HG02623 (cell line): ENCODE measurements around the gene RPS6KB2.
"Not testable (repeated sequence)": the region's sequence is repeated elsewhere in the genome, so short reads cannot be mapped to it uniquely, and the experiment has no call there.

Experiments
- ATAC-seq: cut with Tn5 transposase; IDR thresholded peaks from one replicate; pipeline ENCODE4 v1.9.1; 2021; ENCODE audit warnings: moderate library complexity; ENCODE audit not compliant: unreplicated experiment

The RPS6KB2 gene

GRCh38 chr11:67427364-67427859, 882 bp upstream of the RPS6KB2 start:
- ATAC-seq = not testable (repeated sequence)

GRCh38 chr11:67429038-67429668, 859 bp downstream of the RPS6KB2 start:
- no peak for ATAC-seq

- no peak for ATAC-seq
Measured at GRCh38 chr11:67429722-67430121, 1.4 kb downstream of the RPS6KB2 start.

- ATAC-seq = no peak
Measured at GRCh38 chr11:67431346-67432249, 3.3 kb downstream of the RPS6KB2 start.

- ATAC-seq = no peak
Measured at GRCh38 chr11:67432655-67433349, 4.5 kb downstream of the RPS6KB2 start.

DNA sequence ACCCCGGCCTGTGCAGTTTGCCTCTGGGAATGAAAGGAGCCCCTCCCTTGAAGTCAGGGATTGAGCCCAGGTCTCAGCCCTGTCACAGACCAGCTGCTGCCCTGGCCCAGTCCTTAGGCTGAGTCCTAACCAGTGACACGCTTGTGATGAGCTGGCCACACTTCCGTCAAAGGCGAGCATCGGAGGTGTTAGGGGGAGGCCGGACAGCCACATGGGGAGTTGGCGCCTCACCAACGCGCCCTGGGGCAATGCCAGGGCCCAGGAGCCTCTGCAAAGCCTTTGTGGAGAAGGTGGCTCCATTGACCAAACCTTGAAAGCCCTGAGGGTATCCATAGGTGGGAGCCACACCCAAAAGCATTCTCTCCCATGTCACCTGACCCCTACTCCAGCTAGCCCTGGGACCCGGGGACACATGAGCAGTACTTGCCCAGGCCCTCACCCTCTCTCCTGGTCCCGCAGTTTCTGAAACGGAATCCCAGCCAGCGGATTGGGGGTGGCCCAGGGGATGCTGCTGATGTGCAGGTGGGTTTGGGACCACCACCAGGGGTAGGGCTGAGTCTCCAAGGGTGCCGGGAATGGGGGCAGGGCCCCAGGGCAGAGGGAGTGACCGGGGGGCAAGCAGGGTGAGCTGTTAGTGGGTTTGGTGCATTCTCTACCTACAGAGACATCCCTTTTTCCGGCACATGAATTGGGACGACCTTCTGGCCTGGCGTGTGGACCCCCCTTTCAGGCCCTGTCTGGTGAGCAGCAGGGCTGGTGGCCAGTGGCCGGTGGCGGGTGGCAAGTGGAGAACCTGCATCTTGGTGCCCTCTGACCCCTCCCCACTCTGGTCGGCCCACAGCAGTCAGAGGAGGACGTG, 5.5 kb downstream of the RPS6KB2 start:
- ATAC-seq = no peak

GRCh38 chr11:67434395-67434881, 6.1 kb downstream of the RPS6KB2 start:
- ATAC-seq = no peak

- ATAC-seq = no peak
Measured at GRCh38 chr11:67435031-67435726, 6.9 kb downstream of the RPS6KB2 start.

GRCh38 chr11:67435727-67436458, 7.6 kb downstream of the RPS6KB2 start:
- ATAC-seq = no peak

DNA sequence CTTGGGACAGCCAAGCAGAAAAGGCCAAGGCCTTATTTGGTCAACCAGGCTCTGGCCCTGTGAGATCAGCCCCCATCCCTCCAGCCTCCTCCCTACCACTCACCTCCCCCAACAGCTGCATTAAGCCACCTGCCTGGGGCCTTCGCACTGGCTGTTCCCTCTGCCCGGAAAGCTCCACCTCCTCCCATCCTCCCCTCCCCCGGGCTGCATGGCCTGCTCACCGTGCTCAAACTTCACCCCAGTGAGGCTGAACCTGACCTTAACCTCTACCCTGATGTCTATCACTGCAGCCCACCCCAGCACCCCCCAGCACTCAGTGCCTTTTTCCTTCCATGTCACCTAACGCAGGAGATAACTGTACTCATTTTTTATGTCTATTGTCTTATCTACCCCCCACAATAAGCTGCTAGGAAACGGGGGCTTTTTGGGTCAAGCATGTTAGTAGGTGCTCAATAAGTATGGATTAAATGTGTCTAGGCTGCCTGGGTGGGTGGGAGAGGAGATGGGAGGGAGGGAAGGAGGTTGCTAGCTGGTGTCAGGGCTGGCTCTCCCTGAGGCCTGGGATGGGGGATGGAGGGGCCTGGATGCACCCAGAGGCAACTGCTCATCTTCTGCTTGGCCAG, 8.3 kb downstream of the RPS6KB2 start:
- no peak for ATAC-seq

DNA sequence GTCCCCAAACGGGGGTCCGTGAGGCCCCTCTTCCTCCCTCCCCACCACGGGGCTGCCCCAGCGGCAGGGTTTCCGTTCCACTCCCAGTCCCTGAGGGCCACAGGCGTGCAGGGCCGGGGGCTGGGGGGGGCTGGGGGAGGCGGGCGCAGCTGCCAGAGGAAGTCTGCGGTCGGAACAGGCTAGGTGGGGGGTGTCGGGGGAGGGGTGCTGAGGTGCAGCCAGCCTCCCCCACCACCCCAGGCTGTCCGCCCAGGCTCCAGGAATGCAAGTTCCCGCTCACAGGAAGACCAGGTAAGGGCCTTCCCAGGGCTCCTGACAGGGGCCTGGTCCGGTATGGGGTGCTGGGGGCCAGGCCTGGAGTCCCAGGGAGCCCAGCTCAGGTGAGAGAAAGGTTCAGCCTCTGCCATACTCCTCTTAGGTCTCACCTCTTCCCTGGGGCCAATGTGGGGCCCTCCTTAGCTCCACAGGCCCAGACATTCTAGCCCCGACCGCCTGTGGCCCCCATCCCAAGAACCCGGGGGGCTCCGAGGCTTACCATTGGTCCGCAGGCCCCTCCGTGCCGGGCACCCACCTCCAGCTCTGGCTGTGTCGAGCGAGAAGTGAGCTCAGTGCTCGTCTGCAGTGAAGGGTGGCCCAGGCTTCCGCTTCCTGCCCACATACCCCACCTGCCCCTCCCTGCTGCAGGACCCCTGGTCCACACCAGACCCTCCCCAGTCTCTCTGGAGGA, 9.0 kb downstream of the RPS6KB2 start, which contains the start of gene PTPRCAP:
TSS of gene PTPRCAP (minus strand) at position 601 of the 727 bp plus-strand sequence. CDS start at position 538, 63 bp downstream.
- ATAC-seq = no peak

DNA sequence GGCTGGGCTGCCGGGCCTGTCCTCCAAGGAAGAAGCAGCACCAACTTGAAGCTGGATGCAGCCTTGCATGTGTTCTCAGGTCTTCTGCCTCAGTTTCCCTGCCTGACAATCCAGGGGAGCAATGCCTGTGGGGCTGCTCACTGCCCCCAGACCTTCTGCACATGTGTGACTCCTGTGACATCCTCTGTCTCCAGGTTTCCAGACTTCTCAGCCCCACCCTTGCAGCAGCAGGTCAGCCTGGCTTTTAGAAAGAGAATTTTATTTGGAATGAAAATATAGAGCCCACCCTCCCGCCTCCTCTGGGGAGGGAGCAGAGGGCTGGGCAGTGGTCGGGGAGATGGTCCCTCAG, 9.5 kb downstream of the RPS6KB2 start:
- no peak for ATAC-seq

- ATAC-seq = no peak
Measured at GRCh38 chr11:67438158-67438902, 10.0 kb downstream of the RPS6KB2 start.

- ATAC-seq = no peak
Measured at GRCh38 chr11:67439321-67440228, 11.3 kb downstream of the RPS6KB2 start.

- ATAC-seq = no peak
Measured at GRCh38 chr11:67440229-67441097, 12.2 kb downstream of the RPS6KB2 start.
